ENCODE data around the gene OS9. TPM values are rescaled to one million over a fixed set of nuclear protein-coding genes. Genes with fewer than 3 reads are reported as not detected.
A peak's percentile ranks its signal among the peaks of the same experiment; 100 is the strongest.

Gene OS9
- total and polyA plus RNA-seq, 7 donors: 69.1 to 243 (median 140) TPM

GRCh38 chr12:57762463-57762862 is 68.5 kb downstream of the OS9 start:
- peaks cover 0 to 19% (median 13%) of the 10 kb centered on the region in 4 donors for H3K36me3 ChIP-seq
- intact Hi-C loops (cut with DNase I): no loop called here
- WGBS, 2 donors: 89 to 92% methylated on average over 2 of the region's 2 CpGs
- no peak overlapping the region for H3K27ac ChIP-seq
- no peak overlapping the region for H3K4me3 ChIP-seq
- TF ChIP-seq, protein P1, sequence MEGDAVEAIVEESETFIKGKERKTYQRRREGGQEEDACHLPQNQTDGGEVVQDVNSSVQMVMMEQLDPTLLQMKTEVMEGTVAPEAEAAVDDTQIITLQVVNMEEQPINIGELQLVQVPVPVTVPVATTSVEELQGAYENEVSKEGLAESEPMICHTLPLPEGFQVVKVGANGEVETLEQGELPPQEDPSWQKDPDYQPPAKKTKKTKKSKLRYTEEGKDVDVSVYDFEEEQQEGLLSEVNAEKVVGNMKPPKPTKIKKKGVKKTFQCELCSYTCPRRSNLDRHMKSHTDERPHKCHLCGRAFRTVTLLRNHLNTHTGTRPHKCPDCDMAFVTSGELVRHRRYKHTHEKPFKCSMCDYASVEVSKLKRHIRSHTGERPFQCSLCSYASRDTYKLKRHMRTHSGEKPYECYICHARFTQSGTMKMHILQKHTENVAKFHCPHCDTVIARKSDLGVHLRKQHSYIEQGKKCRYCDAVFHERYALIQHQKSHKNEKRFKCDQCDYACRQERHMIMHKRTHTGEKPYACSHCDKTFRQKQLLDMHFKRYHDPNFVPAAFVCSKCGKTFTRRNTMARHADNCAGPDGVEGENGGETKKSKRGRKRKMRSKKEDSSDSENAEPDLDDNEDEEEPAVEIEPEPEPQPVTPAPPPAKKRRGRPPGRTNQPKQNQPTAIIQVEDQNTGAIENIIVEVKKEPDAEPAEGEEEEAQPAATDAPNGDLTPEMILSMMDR (IDR thresholded peaks at IDR 0.05): no peak
- TF ChIP-seq POLR2AphosphoS5 (IDR thresholded peaks at IDR 0.05) (no peak), POLR2A (IDR thresholded peaks at IDR 0.05) (no peak), EP300 (IDR thresholded peaks at IDR 0.05) (no peak)
- DNase-seq: no peak
- no peaks in the 10 kb centered on the region for H3K9me3 ChIP-seq
- H3K27me3 ChIP-seq: peaks cover 36 to 57% (median 47%) of the 10 kb centered on the region in 3 donors
- peaks cover 0 to 30% (median 26%) of the 10 kb centered on the region in 4 donors for H3K4me1 ChIP-seq

- intact Hi-C loops (cut with DNase I): no loop called here
- peaks cover 0 to 30% (median 26%) of the 10 kb centered on the region in 4 donors for H3K4me1 ChIP-seq
- TF ChIP-seq POLR2A (IDR thresholded peaks at IDR 0.05) (no peak), EP300 (IDR thresholded peaks at IDR 0.05) (no peak), POLR2AphosphoS5 (IDR thresholded peaks at IDR 0.05) (no peak)
- TF ChIP-seq, protein P1 (IDR thresholded peaks at IDR 0.05): no peak
- no peak overlapping the region for H3K4me3 ChIP-seq
- no peaks in the 10 kb centered on the region for H3K9me3 ChIP-seq
- WGBS, 2 donors: 83 to 89% methylated on average over 6 of the region's 6 CpGs
- peaks cover 0 to 5% (median under 1%) of the 10 kb centered on the region in 4 donors for H3K36me3 ChIP-seq
- H3K27ac ChIP-seq: no peak overlapping the region
- DNase-seq: no peak
- H3K27me3 ChIP-seq: peaks cover 36 to 57% (median 47%) of the 10 kb centered on the region in 3 donors
These were observed 70.1 kb downstream of the OS9 start for GRCh38 chr12:57763881-57764661.

DNA sequence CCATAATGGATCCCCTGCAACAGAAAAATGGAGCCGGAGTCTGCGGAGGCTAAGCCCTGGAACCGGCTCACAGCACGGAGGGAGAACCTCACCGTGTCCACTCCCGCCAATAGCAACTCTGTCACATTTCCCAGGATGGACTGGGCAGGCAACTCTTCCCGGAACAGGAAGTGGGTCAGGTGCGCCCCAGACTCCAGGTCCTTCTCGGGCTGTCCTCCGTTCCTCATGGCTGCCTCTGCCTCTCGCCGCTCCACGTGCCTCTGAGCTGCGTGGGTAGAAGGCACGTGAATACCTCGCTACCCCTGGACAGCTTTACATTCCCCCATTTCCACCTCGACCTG is 70.7 kb downstream of the OS9 start:
- intact Hi-C loops (cut with DNase I): no loop called here
- H3K4me3 ChIP-seq: peak overlapping the region in 3 of 4 donors; percentile 20 to 38 (median 33)
- DNase-seq: no peak
- H3K27ac ChIP-seq: no peak overlapping the region
- 15 to 17% methylated on average over 17 of the region's 17 CpGs for WGBS, 2 donors
- TF ChIP-seq, protein P1 (IDR thresholded peaks at IDR 0.05): no peak
- no peak for TF ChIP-seq POLR2AphosphoS5 (IDR thresholded peaks at IDR 0.05)
- no peak for TF ChIP-seq EP300 (IDR thresholded peaks at IDR 0.05)
- H3K36me3 ChIP-seq: peaks cover 0 to 7% (median 0%) of the 10 kb centered on the region in 4 donors
- H3K4me1 ChIP-seq: peaks cover 0 to 30% (median 26%) of the 10 kb centered on the region in 4 donors
- peaks cover 36 to 57% (median 47%) of the 10 kb centered on the region in 3 donors for H3K27me3 ChIP-seq
- H3K9me3 ChIP-seq: no peaks in the 10 kb centered on the region

GRCh38 chr12:57765003-57765697 is 71.2 kb downstream of the OS9 start:
- no peak overlapping the region for H3K27ac ChIP-seq
- peaks cover 36 to 57% (median 47%) of the 10 kb centered on the region in 3 donors for H3K27me3 ChIP-seq
- peak overlapping the region in 3 of 4 donors; percentile 20 to 38 (median 33) for H3K4me3 ChIP-seq

More at GRCh38 chr12:57765003-57765697, 71.2 kb downstream of the OS9 start:
- TF ChIP-seq POLR2A (IDR thresholded peaks at IDR 0.05): no peak
- TF ChIP-seq, protein P1 (IDR thresholded peaks at IDR 0.05): no peak
- no peak for TF ChIP-seq POLR2AphosphoS5 (IDR thresholded peaks at IDR 0.05)
- TF ChIP-seq EP300 (IDR thresholded peaks at IDR 0.05): no peak
- WGBS, 2 donors: 1% methylated on average over 60 of the region's 60 CpGs
- H3K9me3 ChIP-seq: no peaks in the 10 kb centered on the region
- intact Hi-C loops (cut with DNase I): no loop called here
- peaks cover 0 to 12% (median 0%) of the 10 kb centered on the region in 4 donors for H3K36me3 ChIP-seq
- no peak for DNase-seq
- peaks cover 0 to 30% (median 26%) of the 10 kb centered on the region in 4 donors for H3K4me1 ChIP-seq

Data from sigmoid colon (tissue), 7 donors.